HG03354 (cell line): ENCODE results near the gene CNTNAP5.

ENCODE experiments used
- ATAC-seq: cut with Tn5 transposase; IDR thresholded peaks from one replicate; pipeline ENCODE4 v1.9.1; 2021; ENCODE audit warnings: mild to moderate bottlenecking; ENCODE audit not compliant: unreplicated experiment, poor library complexity, severe bottlenecking

Gene CNTNAP5

DNA sequence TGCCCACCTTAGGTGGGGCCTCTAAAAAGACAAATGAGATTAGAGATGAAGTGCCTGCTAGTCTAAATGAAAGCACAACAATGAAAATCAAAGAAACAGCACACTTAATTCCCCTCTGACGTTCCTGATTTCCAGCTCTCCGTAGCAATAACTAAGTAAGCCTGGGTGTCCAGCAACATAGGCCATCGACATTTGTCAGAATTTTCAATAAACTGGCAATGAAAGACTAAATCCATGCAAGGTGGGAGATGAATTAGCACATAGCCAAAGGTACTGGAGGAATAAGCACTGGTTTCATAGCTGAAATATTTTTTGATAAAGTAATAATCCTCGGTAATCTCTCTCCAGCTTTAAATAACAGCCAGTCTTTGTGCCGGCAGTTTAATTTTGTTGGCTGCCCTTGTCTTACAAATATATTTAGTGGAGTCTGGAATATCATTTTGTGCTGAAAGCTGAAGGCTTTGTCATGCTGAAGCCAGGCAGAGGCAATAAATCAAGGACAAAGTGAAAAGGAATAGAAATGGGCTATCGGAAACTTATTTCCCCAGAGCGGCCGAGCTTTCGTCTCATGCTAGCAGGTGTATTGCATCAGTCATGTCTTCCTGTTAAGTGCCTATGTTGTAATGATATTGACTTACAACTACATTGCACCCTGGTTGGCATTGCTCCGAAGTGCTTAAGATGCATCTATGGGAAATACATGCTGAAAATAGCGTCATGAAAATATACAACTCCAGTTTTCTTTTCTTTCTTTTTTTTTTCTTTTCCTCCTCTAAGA is 790.1 kb downstream of the CNTNAP5 start:
- no peak for ATAC-seq

DNA sequence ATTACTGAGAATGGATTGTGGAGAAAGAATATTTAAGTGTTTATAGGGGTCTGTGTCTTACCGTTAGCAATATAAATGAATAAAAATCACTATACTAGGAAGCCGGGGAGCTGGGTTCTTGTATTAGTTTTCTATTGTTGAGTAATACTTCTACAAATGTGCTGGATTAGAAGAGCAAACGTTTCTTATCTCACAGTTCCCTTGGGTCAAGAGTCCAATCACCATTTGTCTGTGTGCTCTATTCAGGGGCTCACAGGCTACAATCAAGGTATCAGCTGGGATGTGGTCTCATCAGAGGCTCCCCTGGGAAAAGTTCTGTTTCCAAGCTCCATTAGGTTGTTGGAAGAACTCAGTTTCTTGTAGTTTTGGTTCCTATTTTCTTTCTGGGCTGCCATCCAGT is 790.9 kb downstream of the CNTNAP5 start:
- ATAC-seq = no peak

DNA sequence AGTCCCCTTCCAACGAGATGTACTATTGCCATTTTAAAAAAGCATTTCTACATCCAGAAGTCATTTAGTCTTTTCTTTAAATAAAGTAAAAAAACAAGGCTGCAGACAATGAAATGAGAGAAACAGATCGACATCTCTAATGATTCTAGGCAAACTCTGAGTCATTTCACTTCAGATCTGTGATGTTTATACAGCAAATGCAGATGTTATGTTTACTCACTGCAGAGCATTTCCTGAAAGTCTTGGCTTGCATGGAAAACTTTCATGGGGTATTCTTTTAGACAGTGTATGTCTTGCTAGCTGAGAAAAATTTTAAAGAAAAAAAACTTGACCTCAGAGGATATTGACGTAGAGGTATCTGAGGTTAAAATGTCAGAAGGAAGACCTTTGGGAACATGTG is 797.4 kb downstream of the CNTNAP5 start:
- ATAC-seq = no peak

DNA sequence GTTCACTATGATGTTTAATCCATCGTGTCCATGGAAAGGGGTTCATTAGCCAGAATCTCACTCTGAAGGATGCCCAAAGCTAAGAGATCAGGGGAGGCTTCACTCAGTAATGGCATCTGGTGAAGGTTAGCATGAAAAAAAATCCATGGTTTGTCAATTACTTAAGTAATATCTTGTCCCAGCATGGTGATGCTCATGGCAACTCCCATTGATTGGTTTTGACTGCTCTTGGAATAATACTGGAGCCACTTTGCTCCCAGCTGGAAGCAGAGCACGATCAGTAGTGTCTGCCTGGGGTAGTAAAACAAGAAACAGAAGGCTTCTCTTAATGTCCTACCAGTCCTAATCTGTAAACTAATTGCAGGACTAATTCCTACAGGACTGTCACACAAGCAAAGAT is 799.4 kb downstream of the CNTNAP5 start:
- ATAC-seq = no peak

DNA sequence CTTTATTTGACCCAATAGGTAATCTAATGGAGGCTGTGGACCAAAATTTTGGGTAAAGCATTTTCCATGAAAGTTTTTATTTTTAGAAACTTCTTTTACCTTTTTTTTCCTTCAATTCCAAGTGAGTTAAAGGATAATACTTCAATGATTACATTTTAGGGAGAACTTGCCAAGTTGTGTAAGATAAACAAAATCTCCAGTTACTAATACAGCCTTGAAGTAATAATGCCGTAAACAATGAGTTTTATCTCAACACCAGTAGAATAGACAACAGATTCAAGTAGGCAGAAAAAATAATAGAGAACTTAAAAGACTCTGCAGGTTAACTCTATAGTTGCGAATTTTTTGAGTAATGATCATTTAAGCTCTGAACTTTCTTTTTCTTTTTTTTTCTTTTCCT is 807.4 kb downstream of the CNTNAP5 start:
- no peak for ATAC-seq

DNA sequence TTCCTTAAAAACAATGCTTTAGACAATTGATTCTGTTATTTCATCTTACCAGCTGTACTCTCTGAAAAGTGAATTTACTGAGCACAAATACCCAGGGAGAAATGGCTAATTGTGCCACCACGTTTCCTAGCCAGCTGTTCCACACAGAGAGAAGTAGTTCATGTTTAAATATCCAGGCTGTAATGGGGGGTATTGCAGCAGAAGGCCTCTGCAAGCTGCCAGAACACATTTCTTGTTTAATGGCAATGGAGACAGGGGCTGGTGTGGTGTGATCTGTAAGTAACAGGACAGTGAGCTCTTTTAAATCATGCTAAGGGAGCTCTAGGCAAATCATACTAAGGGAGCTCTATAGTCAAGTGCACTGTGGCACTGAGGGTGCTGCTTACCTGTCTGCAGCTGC is 809.2 kb downstream of the CNTNAP5 start:
- no peak for ATAC-seq

DNA sequence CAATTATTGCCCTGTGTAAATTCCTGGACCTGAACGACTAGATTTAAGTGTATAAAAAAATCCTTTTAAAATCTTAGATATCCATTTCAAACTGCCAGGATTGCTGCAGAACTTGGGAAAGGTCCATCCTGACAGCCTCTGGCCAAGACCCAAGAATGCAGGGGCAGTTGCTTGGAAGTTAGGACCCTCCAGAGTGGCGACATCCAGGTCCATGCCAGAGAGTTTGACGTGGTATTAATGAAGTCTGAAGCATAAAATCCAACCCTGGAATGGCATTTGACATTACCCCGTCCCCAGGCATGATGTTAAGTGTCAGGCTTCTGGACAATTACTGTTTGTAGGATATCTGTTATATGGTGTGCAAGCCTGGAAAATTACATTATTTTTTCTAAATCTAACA is 810.2 kb downstream of the CNTNAP5 start:
- ATAC-seq = no peak

DNA sequence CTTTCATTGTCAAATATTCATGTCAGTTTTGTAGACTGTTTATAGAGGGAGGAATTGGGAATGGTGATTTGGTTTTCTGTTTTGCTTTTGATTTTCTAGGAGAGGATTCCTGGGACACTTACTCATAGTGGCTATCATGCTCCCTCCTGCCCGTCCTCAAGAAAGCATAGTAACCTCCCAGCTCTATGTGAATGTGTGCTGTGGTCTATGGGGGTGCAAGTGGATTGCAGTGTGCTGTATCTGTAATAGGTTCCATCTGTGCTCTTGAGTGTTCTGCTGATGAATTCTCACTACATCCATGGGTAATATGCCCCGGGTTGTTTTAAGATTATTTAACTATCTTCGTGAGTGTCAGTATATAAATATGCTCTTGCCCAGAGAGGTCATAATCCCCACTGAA is 811.3 kb downstream of the CNTNAP5 start:
- ATAC-seq = no peak

DNA sequence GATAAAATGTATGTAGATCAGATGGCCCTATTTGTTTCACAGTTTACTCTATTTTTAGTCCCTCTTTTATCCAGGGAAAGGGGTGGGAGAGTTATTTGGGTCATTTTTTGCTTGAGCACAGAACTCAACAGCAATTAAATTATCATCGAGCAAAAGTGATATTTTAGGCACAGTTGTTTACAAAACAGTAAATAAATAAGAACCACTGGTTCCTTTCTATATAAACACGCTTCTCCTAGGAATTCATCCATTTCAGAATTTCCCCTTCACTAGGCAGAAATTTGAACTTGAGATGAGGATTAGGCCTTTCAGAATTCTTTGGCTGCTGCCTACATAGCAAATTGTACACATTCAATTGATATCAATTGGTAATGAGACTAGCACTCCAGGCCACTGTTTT is 812.4 kb downstream of the CNTNAP5 start:
- no peak for ATAC-seq

DNA sequence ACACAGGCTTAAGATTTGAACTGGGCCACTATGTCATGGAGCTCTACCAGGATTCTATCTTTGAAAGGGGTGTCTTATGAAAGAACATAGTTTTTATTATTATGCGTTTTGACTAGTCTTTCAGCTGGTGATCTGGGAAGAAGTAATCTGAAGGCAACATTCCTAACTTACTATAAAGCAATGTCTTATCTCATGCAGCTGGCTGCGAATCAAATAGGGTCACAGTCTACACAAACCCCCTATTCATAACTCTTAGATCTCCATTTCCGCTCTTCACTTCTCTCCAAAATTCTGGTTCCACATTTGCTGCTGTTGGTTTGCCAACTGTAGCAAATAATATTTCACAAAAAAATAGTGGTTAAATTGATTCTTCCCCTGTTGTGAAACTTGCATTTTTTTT is 813.3 kb downstream of the CNTNAP5 start:
- no peak for ATAC-seq

DNA sequence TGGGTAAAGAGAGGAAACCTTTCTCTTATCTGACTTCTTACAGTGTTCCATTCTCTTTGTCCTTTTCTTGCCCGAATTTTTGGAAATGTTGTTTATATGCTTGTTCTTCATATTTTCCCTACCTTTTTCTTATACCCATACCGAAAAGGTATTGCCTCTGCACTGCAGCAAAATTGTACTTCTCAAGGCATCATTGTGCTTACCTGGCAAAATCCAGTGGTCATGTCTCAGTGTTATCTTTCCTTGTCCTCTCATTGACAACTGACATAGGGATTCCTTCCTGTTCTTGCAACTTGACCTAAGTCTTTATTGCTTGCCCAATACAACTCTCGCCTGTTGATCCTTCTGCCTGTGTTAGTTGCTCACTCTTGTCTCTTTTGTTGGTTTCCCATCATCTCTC is 842.2 kb downstream of the CNTNAP5 start:
- no peak for ATAC-seq

DNA sequence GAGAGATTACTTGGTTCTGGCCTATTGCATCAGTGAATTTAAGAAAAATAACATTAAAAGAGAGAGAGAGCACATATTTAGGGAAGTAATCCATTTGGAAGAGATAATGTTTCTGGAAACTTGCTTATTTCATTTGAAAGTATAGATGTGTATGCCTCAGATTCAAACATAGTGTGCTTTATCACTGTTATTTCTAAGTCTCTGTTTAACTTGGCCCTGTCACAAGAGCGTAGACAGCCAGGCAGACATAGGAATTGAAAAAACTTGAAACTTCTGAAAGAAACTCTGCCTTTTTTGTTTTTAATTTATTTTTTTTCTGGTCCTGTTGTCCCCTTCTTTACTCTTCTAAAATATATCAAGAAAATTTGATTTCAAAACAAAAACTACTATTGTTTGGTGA is 849.1 kb downstream of the CNTNAP5 start:
- ATAC-seq = no peak

DNA sequence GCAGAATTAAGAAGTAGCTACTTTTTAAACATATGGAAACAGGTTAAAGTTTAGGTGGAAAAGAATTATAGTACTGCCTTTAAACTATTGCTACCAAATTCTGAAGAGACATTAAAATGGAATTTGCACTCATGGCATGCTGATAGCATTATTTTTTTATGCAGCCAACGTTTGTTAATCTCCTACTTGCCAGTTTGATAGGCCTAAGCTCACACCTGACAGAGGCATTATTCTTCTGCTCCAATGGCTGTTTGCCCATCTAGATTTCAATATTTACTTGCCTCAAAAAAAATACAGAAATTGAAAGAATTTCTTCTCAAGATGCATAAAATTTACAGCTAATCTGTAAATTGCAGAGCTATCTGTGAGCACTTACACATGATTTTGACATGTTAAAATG is 849.6 kb downstream of the CNTNAP5 start:
- no peak for ATAC-seq

DNA sequence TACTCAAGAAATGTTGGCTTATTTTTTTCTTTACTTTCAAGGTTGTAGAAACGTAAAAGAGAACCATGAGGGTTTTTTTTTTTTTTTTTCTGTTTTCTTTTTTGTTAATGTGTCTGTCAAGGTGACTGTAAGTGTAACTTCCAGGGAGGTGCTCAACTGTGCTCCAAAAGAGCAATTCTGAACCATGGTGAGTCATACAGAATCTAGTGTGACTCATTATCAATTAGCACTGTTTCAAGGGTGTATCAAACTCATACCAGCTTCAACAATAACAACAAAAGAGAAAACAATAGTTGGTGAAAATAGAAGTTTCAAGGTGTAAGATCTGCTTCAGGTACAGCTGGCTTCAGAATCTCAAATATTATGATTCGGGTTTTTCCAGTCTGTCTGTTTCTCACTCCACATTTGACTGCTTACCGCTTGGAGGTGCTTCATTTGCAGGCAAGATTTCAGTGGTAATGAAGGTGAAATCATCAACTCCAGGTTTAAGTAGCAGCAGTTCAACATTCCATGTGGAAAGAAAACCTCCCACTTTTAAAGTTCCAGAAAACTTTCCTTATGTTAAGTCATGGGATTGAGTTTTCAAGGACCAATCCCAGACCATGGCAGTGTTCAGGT is 850.6 kb downstream of the CNTNAP5 start:
- no peak for ATAC-seq

DNA sequence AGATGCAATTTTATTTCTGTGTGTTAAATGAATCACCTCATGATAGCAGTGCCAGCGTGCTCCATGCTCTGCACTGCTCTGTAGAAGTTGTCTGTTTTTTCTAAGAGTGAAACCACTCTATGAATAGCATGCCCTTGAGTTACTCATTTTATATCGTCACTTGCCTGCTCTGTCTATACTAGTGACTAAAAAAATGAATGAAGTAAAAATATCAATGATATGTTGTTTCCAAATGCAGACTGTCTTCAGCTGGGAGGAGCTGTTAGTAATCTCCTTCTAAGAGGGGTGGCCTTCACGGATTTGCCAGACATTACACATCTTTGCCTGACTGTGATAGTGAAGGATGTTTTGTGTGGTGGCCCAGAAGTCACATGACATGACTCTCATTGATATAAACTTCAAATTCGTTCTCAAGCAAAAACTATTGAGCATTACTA is 852.1 kb downstream of the CNTNAP5 start:
- no peak for ATAC-seq

DNA sequence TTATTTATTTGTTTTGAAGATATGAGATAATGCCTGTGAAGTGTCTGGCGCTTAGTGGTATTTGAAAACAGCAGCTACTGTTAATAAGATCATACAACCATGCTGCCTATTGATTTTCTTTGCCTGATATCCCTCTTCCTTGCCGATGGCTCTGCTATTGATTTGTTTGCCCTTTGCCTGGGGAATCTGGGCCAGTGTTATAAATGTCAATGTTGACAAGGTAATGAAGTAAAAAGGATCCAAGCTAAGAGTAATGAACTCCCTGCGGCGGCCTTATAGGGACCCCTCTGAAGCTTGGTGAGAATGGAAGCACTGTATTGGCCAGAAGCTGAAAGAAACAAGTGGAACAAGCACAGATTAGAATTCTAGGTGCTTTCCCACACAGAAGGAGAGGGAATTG is 854.6 kb downstream of the CNTNAP5 start:
- no peak for ATAC-seq

DNA sequence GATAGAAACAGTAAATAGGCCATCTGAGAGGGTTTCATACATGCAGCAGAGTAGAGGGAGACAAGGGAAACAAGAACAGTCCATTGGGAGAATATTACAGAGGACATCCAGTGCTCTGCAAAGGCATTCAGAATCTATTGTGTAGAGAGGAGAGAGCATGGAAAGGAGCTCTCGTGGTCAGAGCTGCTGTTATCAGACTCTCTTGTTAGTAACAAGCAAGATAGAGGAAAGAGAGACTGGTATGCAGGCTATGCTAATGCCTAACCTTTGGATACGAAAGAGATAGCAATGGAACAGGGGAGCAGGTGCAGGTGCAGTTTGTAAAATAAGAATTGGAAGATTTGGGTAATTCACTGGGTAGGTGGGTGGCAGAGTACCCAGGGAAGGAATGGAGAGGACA is 855.9 kb downstream of the CNTNAP5 start:
- no peak for ATAC-seq

DNA sequence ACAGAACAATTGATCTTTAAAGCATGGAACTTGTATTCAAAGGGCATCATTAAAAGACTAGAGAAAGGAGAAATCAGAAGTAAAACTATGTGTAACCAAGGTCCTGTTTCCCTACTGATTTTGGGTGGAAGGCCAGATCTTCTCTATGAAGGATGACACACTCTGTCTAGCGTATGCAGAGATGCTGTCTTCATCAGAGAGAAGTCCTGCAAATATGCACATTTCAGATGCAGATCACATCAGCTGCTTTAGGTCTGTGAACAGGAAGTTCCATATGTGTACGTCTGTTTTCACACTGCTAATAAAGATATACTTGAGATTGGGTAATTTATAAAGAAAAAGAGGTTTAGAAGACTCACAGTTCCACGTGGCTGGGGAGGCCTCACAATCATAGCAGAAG is 857.3 kb downstream of the CNTNAP5 start:
- no peak for ATAC-seq

DNA sequence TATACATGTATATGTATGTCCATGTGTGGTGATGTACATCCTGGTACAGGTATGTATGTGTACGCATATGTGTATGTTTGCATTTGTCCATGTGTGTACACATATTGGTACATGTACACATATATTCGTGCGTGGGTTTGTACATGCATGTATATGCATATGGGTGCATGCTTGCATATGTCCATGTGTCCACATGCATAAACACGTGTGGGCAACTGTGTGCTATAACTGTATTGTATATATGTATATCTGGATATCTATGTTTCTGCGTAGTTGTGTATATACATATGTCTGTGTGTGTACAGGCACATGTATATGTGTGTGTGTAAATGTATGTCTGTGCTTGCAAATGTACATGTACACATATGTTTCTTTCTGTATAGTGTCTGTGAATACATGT is 858.5 kb downstream of the CNTNAP5 start:
- ATAC-seq = no peak

DNA sequence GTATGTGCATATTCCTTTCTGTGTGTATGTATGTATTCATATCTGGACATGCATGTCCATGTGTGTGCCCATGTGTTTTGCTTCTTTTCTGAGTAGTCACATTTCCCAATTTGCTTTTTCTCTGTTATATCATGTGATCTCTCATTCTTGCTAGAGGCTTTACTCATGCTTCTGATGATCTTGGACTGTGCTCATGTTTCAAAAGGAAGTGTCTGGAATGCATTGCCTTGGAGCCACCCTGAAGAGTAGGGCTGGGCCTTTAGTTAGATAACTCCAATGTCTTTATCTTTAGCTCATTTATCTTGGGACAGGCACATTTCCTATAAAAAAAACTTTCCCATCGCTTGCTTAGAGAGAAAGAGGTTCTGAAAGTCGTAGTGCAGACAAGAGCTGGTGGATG is 859.2 kb downstream of the CNTNAP5 start:
- ATAC-seq = no peak

DNA sequence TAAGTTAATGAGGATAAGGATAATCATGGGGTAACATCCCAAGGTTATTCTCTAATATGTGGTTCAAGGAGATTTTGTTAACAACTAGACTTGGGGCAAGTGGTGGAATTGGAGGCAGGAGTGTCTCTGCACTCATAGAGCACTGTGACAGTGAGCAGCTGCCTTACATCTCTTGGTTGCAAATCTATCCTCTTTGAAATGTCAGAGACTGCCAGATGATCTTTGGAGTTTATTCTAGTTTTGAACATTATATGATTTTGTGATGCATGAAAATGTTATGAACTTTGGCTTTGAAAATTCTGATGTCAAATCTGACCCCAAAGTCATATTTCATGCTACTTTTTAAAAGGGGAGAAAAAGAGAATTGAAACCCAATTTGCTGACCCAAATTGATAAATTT is 861.1 kb downstream of the CNTNAP5 start:
- no peak for ATAC-seq

DNA sequence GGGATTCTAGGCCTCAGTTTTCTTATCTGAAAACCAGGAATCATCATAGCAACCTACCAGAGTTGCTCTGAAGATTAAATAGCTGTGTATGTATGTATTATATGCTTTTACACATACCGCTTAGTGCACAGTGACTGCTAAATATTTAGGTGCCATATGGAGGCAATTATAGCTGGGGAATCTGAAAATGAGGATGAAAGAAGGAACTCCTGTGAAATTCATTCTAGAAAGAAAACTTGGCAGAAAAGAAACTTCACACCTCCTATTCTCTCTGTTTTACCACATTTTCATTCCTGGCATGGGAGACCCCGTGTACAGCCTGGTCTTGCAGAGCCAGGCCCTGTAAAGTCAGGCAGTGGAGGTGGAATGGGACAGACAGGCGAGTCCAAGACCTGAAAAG is 862.4 kb downstream of the CNTNAP5 start:
- ATAC-seq = no peak
